CD4-positive, alpha-beta memory T cell (primary cell): Measurements from ENCODE around the gene KCNQ1. TPM values are rescaled to one million over a fixed set of nuclear protein-coding genes. Genes with fewer than 3 reads are reported as not detected.
A peak's percentile ranks its signal among the peaks of the same experiment; 100 is the strongest.

Experiments
- CTCF ChIA-PET: fragments of 350-600 bp; sonication (Branson Sonifier 250); formaldehyde crosslinking; loops from one replicate; lab custom pipeline; 2021; ENCODE audit warnings: inconsistent platforms; ENCODE audit not compliant: partially characterized antibody; lab: Charles Lee
- POLR2A ChIA-PET: fragments of 350-600 bp; sonication (Branson Sonifier 250); formaldehyde crosslinking; loops from one replicate; lab custom pipeline; 2021; ENCODE audit not compliant: partially characterized antibody; lab: Charles Lee
- DNase-seq, 5 donors: peaks; one replicate each; pipeline versions ENCODE4 v3.0.0 to v3.0.0-alpha.2; 2020 to 2022; ENCODE audit warnings: mixed read lengths in 1 of 5
- H3K27ac ChIP-seq: one replicate; pipeline ENCODE4 v1.7.0; 2013; ENCODE audit warnings: low read depth, low read length
- H3K27me3 ChIP-seq: 2 replicates; pipeline ENCODE4 v1.7.0; 2013; ENCODE audit warnings: mild to moderate bottlenecking, low read length, moderate library complexity; ENCODE audit not compliant: insufficient read depth
- H3K36me3 ChIP-seq: 2 replicates; pipeline ENCODE4 v1.7.0; 2013; ENCODE audit warnings: mild to moderate bottlenecking, low read length, moderate library complexity; ENCODE audit not compliant: insufficient read depth
- H3K4me1 ChIP-seq: 2 replicates; pipeline ENCODE4 v1.7.0; 2013; ENCODE audit warnings: mild to moderate bottlenecking, low read length, moderate library complexity; ENCODE audit not compliant: insufficient read depth
- H3K4me3 ChIP-seq, 2 donors: one replicate each; pipeline ENCODE4 v1.7.0; 2013; ENCODE audit warnings: low read length in 2 of 2, mild to moderate bottlenecking in 1 of 2
- H3K9me3 ChIP-seq, 2 donors: one replicate each; pipeline ENCODE4 v1.7.0; 2013; ENCODE audit warnings: low read length in 2 of 2, control low read depth in 1 of 2; ENCODE audit not compliant: control insufficient read depth in 1 of 2
- H3K27ac Mint-ChIP-seq, 7 donors: one replicate each; pipeline ENCODE4 v1.8.0; 2020 to 2021; ENCODE audit warnings: mixed read lengths in 7 of 7, mild to moderate bottlenecking in 6 of 7, inconsistent platforms in 3 of 7, moderate library complexity in 3 of 7
- H3K27me3 Mint-ChIP-seq, 2 donors: one replicate each; pipeline ENCODE4 v1.8.0; 2020 to 2021; ENCODE audit warnings: mixed read lengths in 2 of 2
- H3K36me3 Mint-ChIP-seq, 2 donors: one replicate each; pipeline ENCODE4 v1.8.0; 2020 to 2021; ENCODE audit warnings: mixed read lengths in 2 of 2, inconsistent platforms in 1 of 2, mild to moderate bottlenecking in 1 of 2
- H3K4me1 Mint-ChIP-seq, 4 donors: one replicate each; pipeline ENCODE4 v1.8.0; 2020 to 2021; ENCODE audit warnings: mixed read lengths in 4 of 4, mild to moderate bottlenecking in 1 of 4
- H3K4me3 Mint-ChIP-seq, 8 donors: one replicate each; pipeline ENCODE4 v1.8.0; 2020 to 2021; ENCODE audit warnings: mixed read lengths in 8 of 8, mild to moderate bottlenecking in 7 of 8, moderate library complexity in 6 of 8, inconsistent platforms in 3 of 8
- H3K9me3 Mint-ChIP-seq, 8 donors: one replicate each; pipeline ENCODE4 v1.8.0; 2020 to 2021; ENCODE audit warnings: mixed read lengths in 8 of 8, mild to moderate bottlenecking in 5 of 8, inconsistent platforms in 3 of 8, moderate library complexity in 1 of 8
- intact Hi-C: fragments of 100-400 bp; cut with micrococcal nuclease; formaldehyde crosslinking; loops from one replicate; pipeline ENCODE4 v1.15.1; 2023
- polyA plus RNA-seq, 2 donors: library from polyadenylated mRNA; unstranded; fragments of 300-500 nt; fragmentation: Illumina TruSeq; gene quantifications; one replicate each; pipeline ENCODE4 v1.2.3, GENCODE V29; 2021
- total RNA-seq, 2 experiments: library from RNA; stranded (reverse); gene quantifications; one replicate each; pipeline ENCODE4 v1.2.3, GENCODE V29; 2021

KCNQ1 gene
- total and polyA plus RNA-seq, 4 experiments from 2014 or later, result 5.4 to 21.7 (median 21.5) TPM

GRCh38 chr11:2864901-2865300 is 420.1 kb downstream of the KCNQ1 start:
- Histone ChIP-seq H3K27me3 (peaks cover 14% of the 10 kb centered on the region), H3K4me1 (no peaks in the 10 kb centered on the region), H3K27ac (no peak overlapping the region), H3K36me3 (no peaks in the 10 kb centered on the region), H3K9me3 (no peaks in the 10 kb centered on the region), H3K4me3 (no peak overlapping the region)
- H3K27me3 Mint-ChIP-seq, result peaks cover 20 to 35% of the 10 kb centered on the region in 2 donors
- no peak overlapping the region for H3K4me3 Mint-ChIP-seq
- POLR2A ChIA-PET, result no interaction called here
- intact Hi-C loops, result no loop called here
- no peak for DNase-seq
- peaks cover 0 to 3% (median 0%) of the 10 kb centered on the region in 8 donors for H3K9me3 Mint-ChIP-seq
- no peaks in the 10 kb centered on the region for H3K36me3 Mint-ChIP-seq
- CTCF ChIA-PET, result no interaction called here
- H3K4me1 Mint-ChIP-seq, result peaks cover 0 to 4% (median 1%) of the 10 kb centered on the region in 4 donors
- no peak overlapping the region for H3K27ac Mint-ChIP-seq

DNA sequence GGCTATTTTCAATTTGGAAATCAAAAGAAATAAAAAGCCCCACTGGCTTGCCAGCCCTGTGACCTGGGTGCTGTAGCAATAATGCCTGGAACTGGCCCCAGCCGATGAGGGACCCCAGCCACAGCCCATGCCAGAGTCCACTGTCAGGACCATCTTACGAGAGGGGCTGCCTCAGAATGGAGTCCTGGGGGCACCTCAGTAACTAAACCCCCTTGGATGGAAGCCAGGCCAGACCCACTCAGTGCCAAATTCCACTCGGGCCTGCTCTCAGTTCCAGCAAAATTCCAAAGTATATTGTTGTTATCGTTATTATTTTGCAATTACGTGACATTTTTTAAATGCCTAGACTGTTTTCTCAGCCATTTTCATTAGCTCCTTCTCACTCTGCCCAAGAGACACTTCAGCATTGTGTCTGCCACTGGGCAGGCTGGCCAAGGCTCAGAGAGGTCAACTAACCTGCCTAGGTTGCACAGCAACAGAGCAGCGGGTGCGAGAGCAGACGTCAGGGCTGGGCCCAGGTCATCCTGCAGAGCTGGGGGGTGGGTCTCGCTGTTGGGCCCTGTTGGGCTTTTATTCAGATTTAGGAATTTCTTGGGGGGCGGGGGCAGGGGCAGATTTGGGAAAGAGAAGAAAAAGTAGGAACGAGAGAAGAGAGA is 421.2 kb downstream of the KCNQ1 start:
- CTCF ChIA-PET, result interaction anchor here (0.6 kb wide), 1 partner anchor 141 kb away, joined by 3 read pairs; no protein-coding TSS in a partner anchor
- peaks cover 10% of the 10 kb centered on the region for H3K27me3 ChIP-seq
- Mint-ChIP-seq H3K27me3 (peaks cover 20 to 33% of the 10 kb centered on the region in 2 donors), H3K27ac (no peak overlapping the region), H3K36me3 (no peaks in the 10 kb centered on the region), H3K4me3 (no peak overlapping the region), H3K4me1 (peaks cover 0 to 4% (median 1%) of the 10 kb centered on the region in 4 donors), H3K9me3 (peaks cover 0 to 2% (median 0%) of the 10 kb centered on the region in 8 donors)
- DNase-seq, result no peak
- intact Hi-C loops, result no loop called here
- no peaks in the 10 kb centered on the region for H3K9me3 ChIP-seq
- H3K4me3 ChIP-seq, result no peak overlapping the region
- H3K4me1 ChIP-seq, result no peaks in the 10 kb centered on the region
- POLR2A ChIA-PET, result no interaction called here
- H3K36me3 ChIP-seq, result no peaks in the 10 kb centered on the region
- H3K27ac ChIP-seq, result no peak overlapping the region

DNA sequence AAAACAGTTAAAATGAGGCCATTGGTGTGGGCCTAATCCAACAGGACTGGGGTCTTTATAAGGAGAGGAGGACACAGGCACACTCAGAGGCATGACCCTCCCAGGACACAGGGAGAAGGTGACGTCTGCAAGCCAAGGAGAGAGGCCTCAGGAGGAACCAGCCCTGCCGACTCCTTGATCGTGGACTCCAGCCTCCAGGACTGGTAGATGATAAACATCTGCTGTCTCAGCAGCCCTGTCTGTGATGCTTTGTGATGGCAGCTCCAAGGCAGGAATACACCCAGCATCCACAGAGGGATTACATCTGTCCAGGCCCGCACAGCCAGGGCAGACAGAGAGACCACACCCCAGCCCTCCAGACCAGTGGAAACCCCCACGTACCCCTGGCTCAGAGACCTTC is 422.3 kb downstream of the KCNQ1 start:
- Mint-ChIP-seq H3K9me3 (peaks cover 0 to 2% (median 0%) of the 10 kb centered on the region in 8 donors), H3K4me1 (peaks cover 0 to 6% (median 4%) of the 10 kb centered on the region in 4 donors), H3K27ac (no peak overlapping the region), H3K27me3 (peaks cover 26 to 36% of the 10 kb centered on the region in 2 donors), H3K4me3 (no peak overlapping the region), H3K36me3 (no peaks in the 10 kb centered on the region)
- intact Hi-C loops, result no loop called here
- Histone ChIP-seq H3K27me3 (peaks cover 9% of the 10 kb centered on the region), H3K4me3 (no peak overlapping the region), H3K27ac (no peak overlapping the region), H3K36me3 (no peaks in the 10 kb centered on the region), H3K9me3 (no peaks in the 10 kb centered on the region), H3K4me1 (no peaks in the 10 kb centered on the region)
- POLR2A ChIA-PET, result no interaction called here
- CTCF ChIA-PET, result no interaction called here
- DNase-seq, result no peak

GRCh38 chr11:2867722-2868505 is 423.1 kb downstream of the KCNQ1 start:
- Mint-ChIP-seq H3K27ac (no peak overlapping the region), H3K27me3 (peaks cover 26 to 36% of the 10 kb centered on the region in 2 donors), H3K9me3 (peaks cover 0 to 2% (median 0%) of the 10 kb centered on the region in 8 donors), H3K4me3 (peak overlapping the region in 2 of 8 donors; percentile 31 to 36), H3K36me3 (no peaks in the 10 kb centered on the region), H3K4me1 (peaks cover 0 to 6% (median 4%) of the 10 kb centered on the region in 4 donors)
- Histone ChIP-seq H3K27ac (no peak overlapping the region), H3K4me3 (no peak overlapping the region), H3K36me3 (no peaks in the 10 kb centered on the region), H3K4me1 (no peaks in the 10 kb centered on the region), H3K9me3 (no peaks in the 10 kb centered on the region), H3K27me3 (peaks cover 9% of the 10 kb centered on the region)
- intact Hi-C loops, result no loop called here
- POLR2A ChIA-PET, result no interaction called here
- CTCF ChIA-PET, result interaction anchor here (1.5 kb wide), 1 partner anchor 12 kb away, joined by 3 read pairs; no protein-coding TSS in a partner anchor
- DNase-seq, result no peak

GRCh38 chr11:2868506-2869133 is 423.8 kb downstream of the KCNQ1 start:
- Mint-ChIP-seq H3K4me3 (peak overlapping the region in 3 of 8 donors; percentile 28 to 52 (median 52)), H3K36me3 (no peaks in the 10 kb centered on the region), H3K27me3 (peaks cover 24 to 32% of the 10 kb centered on the region in 2 donors), H3K9me3 (peaks cover 0 to 2% (median 0%) of the 10 kb centered on the region in 8 donors), H3K4me1 (peaks cover 0 to 6% (median 4%) of the 10 kb centered on the region in 4 donors), H3K27ac (no peak overlapping the region)
- H3K36me3 ChIP-seq, result no peaks in the 10 kb centered on the region
- no peak overlapping the region for H3K4me3 ChIP-seq
- H3K27me3 ChIP-seq, result peaks cover 4% of the 10 kb centered on the region
- H3K9me3 ChIP-seq, result no peaks in the 10 kb centered on the region
- intact Hi-C loops, result no loop called here
- CTCF ChIA-PET, result interaction anchor here (1.5 kb wide), 1 partner anchor 11 kb away, joined by 3 read pairs; no protein-coding TSS in a partner anchor
- DNase-seq, result no peak
- no peak overlapping the region for H3K27ac ChIP-seq
- no peaks in the 10 kb centered on the region for H3K4me1 ChIP-seq
- POLR2A ChIA-PET, result no interaction called here

DNA sequence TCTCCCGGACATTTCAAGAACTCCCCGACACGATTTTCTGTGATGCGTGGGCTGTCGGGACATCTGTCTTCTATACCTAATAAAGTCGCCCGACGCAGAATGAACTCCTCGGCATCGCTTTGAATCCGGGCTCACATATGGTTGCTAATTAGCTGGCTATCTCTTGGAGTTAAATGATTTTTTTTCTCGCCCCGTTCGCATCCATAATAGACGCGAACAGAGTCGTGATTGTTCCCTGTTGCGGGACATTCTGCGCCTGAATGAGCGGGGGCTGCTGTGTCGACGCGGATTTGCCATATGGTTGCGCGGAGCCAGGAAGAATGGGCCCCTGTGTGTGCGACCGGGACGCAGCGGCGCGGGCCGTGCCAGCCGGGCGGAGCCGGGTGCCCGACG is 424.3 kb downstream of the KCNQ1 start:
- Histone ChIP-seq H3K27ac (no peak overlapping the region), H3K36me3 (no peaks in the 10 kb centered on the region), H3K9me3 (no peaks in the 10 kb centered on the region), H3K4me3 (no peak overlapping the region), H3K27me3 (peaks cover 4% of the 10 kb centered on the region), H3K4me1 (no peaks in the 10 kb centered on the region)
- Mint-ChIP-seq H3K27ac (peak overlapping the region in 1 of 7 donors; percentile 42), H3K27me3 (peaks cover 24 to 32% of the 10 kb centered on the region in 2 donors), H3K4me1 (peaks cover 0 to 6% (median 4%) of the 10 kb centered on the region in 4 donors), H3K9me3 (peaks cover 0 to 2% (median 0%) of the 10 kb centered on the region in 8 donors), H3K36me3 (no peaks in the 10 kb centered on the region), H3K4me3 (peak overlapping the region in 2 of 8 donors; percentile 8 to 55)
- DNase-seq, result no peak
- POLR2A ChIA-PET, result no interaction called here
- intact Hi-C loops, result no loop called here
- CTCF ChIA-PET, result interaction anchor here (1.5 kb wide), 1 partner anchor 11 kb away, joined by 3 read pairs; no protein-coding TSS in a partner anchor
